ENCODE data around the gene CRP.
"Not testable (repeated sequence)": the region's sequence is repeated elsewhere in the genome, so short reads cannot be mapped to it uniquely, and the experiment has no call there.

Gene CRP

GRCh38 chr1:159714529-159714928 is at the start of gene CRP:
Gene CRP (minus strand): TSS chr1:159714589. CDS start chr1:159714485, 104 bp downstream.
- no peak for DNase-seq (ENCODE audit: low read depth)

GRCh38 chr1:159763686-159764085 is 49.3 kb upstream of the CRP start:
- no peak for DNase-seq (ENCODE audit: low read depth)

GRCh38 chr1:159756397-159756796 is 42.0 kb upstream of the CRP start:
- DNase-seq (ENCODE audit: low read depth) = no peak

- no peak for DNase-seq (ENCODE audit: low read depth)
Observed at GRCh38 chr1:159755451-159756007, 41.1 kb upstream of the CRP start.

- no peak for DNase-seq (ENCODE audit: low read depth)
Observed at GRCh38 chr1:159753386-159753785, 39.0 kb upstream of the CRP start.

GRCh38 chr1:159752135-159752580 is 37.8 kb upstream of the CRP start:
- no peak for DNase-seq (ENCODE audit: low read depth)

GRCh38 chr1:159751031-159751430 is 36.6 kb upstream of the CRP start:
- DNase-seq (ENCODE audit: low read depth) = no peak

- DNase-seq (ENCODE audit: low read depth) = no peak
Observed at GRCh38 chr1:159750621-159751020, 36.2 kb upstream of the CRP start.

GRCh38 chr1:159749630-159750029 is 35.2 kb upstream of the CRP start:
- DNase-seq (ENCODE audit: low read depth) = no peak

GRCh38 chr1:159748370-159748769 is 34.0 kb upstream of the CRP start:
- DNase-seq (ENCODE audit: low read depth) = no peak

- DNase-seq (ENCODE audit: low read depth) = no peak
Observed at GRCh38 chr1:159746666-159747065, 32.3 kb upstream of the CRP start.

GRCh38 chr1:159743651-159744410 is 29.4 kb upstream of the CRP start:
- no peak for DNase-seq (ENCODE audit: low read depth)

- no peak for DNase-seq (ENCODE audit: low read depth)
Observed at GRCh38 chr1:159737238-159737916, 23.0 kb upstream of the CRP start.

- not testable (repeated sequence) for DNase-seq (ENCODE audit: low read depth)
Observed at GRCh38 chr1:159723188-159723587, 8.8 kb upstream of the CRP start.

GRCh38 chr1:159719990-159720389 is 5.6 kb upstream of the CRP start:
- no peak for DNase-seq (ENCODE audit: low read depth)

GRCh38 chr1:159715855-159716254 is 1.5 kb upstream of the CRP start:
- no peak for DNase-seq (ENCODE audit: low read depth)

GRCh38 chr1:159712080-159712479 is 2.3 kb downstream of the CRP start:
- no peak for DNase-seq (ENCODE audit: low read depth)

GRCh38 chr1:159707472-159708260 is 6.7 kb downstream of the CRP start:
- no peak for DNase-seq (ENCODE audit: low read depth)

- DNase-seq (ENCODE audit: low read depth) = no peak
Observed at GRCh38 chr1:159705904-159706256, 8.5 kb downstream of the CRP start.

- DNase-seq (ENCODE audit: low read depth) = no peak
Observed at GRCh38 chr1:159705251-159705903, 9.0 kb downstream of the CRP start.

- no peak for DNase-seq (ENCODE audit: low read depth)
Observed at GRCh38 chr1:159704481-159704880, 9.9 kb downstream of the CRP start.

- no peak for DNase-seq (ENCODE audit: low read depth)
Observed at GRCh38 chr1:159700312-159700711, 14.1 kb downstream of the CRP start.

Measured in stimulated activated CD8-positive, alpha-beta memory T cell treated with anti-CD3 and anti-CD28 coated beads, Interleukin-12 subunit alpha, Interleukin-12 subunit beta, amount 100 ng/mL, for 4 hours (primary cell).